GM18858 (cell line): Measurements from ENCODE around the gene USP6NL.
"Not testable (repeated sequence)": the region's sequence is repeated elsewhere in the genome, so short reads cannot be mapped to it uniquely, and the experiment has no call there.

Experiments
- ATAC-seq: cut with Tn5 transposase; IDR thresholded peaks from one replicate; pipeline ENCODE4 v1.9.1; 2021; ENCODE audit not compliant: unreplicated experiment

USP6NL gene

GRCh38 chr10:11448545-11449244 lies 162.8 kb downstream of the USP6NL start:
- ATAC-seq, result peak; percentile 82

- ATAC-seq, result peak; percentile 37
These were observed 163.3 kb downstream of the USP6NL start for GRCh38 chr10:11448190-11448544.

GRCh38 chr10:11447586-11447985 lies 163.9 kb downstream of the USP6NL start:
- no peak for ATAC-seq

- ATAC-seq, result no peak
These were observed 164.6 kb downstream of the USP6NL start for GRCh38 chr10:11446864-11447263.

GRCh38 chr10:11446133-11446532 lies 165.3 kb downstream of the USP6NL start:
- ATAC-seq, result no peak

GRCh38 chr10:11444531-11445228 lies 166.8 kb downstream of the USP6NL start:
- no peak for ATAC-seq

GRCh38 chr10:11444155-11444530 lies 167.3 kb downstream of the USP6NL start:
- ATAC-seq, result no peak

GRCh38 chr10:11443468-11444154 lies 167.8 kb downstream of the USP6NL start:
- ATAC-seq, result no peak

- no peak for ATAC-seq
These were observed 169.3 kb downstream of the USP6NL start for GRCh38 chr10:11442001-11442773.

GRCh38 chr10:11441151-11441535 lies 170.3 kb downstream of the USP6NL start:
- ATAC-seq, result no peak

- peak; percentile 49 for ATAC-seq
These were observed 170.9 kb downstream of the USP6NL start for GRCh38 chr10:11440250-11441150.

GRCh38 chr10:11439523-11440053 lies 171.9 kb downstream of the USP6NL start:
- no peak for ATAC-seq

GRCh38 chr10:11437391-11438142 lies 173.9 kb downstream of the USP6NL start:
- ATAC-seq, result no peak

GRCh38 chr10:11436445-11436844 lies 175.0 kb downstream of the USP6NL start:
- ATAC-seq, result not testable (repeated sequence)

- no peak for ATAC-seq
These were observed 175.9 kb downstream of the USP6NL start for GRCh38 chr10:11435581-11435981.

GRCh38 chr10:11434324-11434723 lies 177.1 kb downstream of the USP6NL start:
- no peak for ATAC-seq

- ATAC-seq, result no peak
These were observed 177.8 kb downstream of the USP6NL start for GRCh38 chr10:11433657-11434056.

GRCh38 chr10:11431216-11431555 lies 180.3 kb downstream of the USP6NL start:
- ATAC-seq, result no peak

GRCh38 chr10:11430421-11431215 lies 180.8 kb downstream of the USP6NL start:
- ATAC-seq, result no peak
